Glutamatergic neuron (in vitro differentiated cells): ENCODE results near the gene TBC1D21. TPM values are rescaled to one million over a fixed set of nuclear protein-coding genes. Genes with fewer than 3 reads are reported as not detected.
A peak's percentile ranks its signal among the peaks of the same experiment; 100 is the strongest.

ENCODE experiments used
- DNase-seq: peaks from one replicate; pipeline ENCODE4 v3.0.0; 2022
- H3K27ac Mint-ChIP-seq: one replicate; pipeline ENCODE4 v1.8.0; 2020; ENCODE audit warnings: mild to moderate bottlenecking, mixed read lengths, inconsistent platforms; ENCODE audit not compliant: unreplicated experiment
- H3K27me3 Mint-ChIP-seq: one replicate; pipeline ENCODE4 v1.8.0; 2020; ENCODE audit warnings: mild to moderate bottlenecking, moderate library complexity, mixed read lengths, inconsistent platforms; ENCODE audit not compliant: unreplicated experiment
- H3K36me3 Mint-ChIP-seq: one replicate; pipeline ENCODE4 v1.8.0; 2020; ENCODE audit warnings: mild to moderate bottlenecking, mixed read lengths, inconsistent platforms; ENCODE audit not compliant: unreplicated experiment
- H3K4me1 Mint-ChIP-seq: one replicate; pipeline ENCODE4 v1.8.0; 2020; ENCODE audit warnings: mild to moderate bottlenecking, low read depth, mixed read lengths, inconsistent platforms; ENCODE audit not compliant: unreplicated experiment
- H3K4me3 Mint-ChIP-seq: one replicate; pipeline ENCODE4 v1.8.0; 2020; ENCODE audit warnings: mild to moderate bottlenecking, mixed read lengths, inconsistent platforms; ENCODE audit not compliant: unreplicated experiment
- H3K9me3 Mint-ChIP-seq: one replicate; pipeline ENCODE4 v1.8.0; 2020; ENCODE audit warnings: mild to moderate bottlenecking, moderate library complexity, mixed read lengths, inconsistent platforms; ENCODE audit not compliant: unreplicated experiment
- CTCF ChIP-seq: fragments of 200-600 bp; sonication (generic); IDR thresholded peaks from one replicate; pipeline ENCODE4 v1.5.0; 2021; ENCODE audit not compliant: partially characterized antibody, unreplicated experiment
- total RNA-seq: library from RNA; stranded (reverse); fragmentation: NEBNext Ultra II Directional; extraction: Animal tissue kit (Norgen Biotek cat#: 25700); gene quantifications from one replicate; pipeline ENCODE4 v1.2.1, GENCODE V29; 2021; ENCODE audit not compliant: unreplicated experiment

The TBC1D21 gene
- total RNA-seq, 1 donor from 2014 or later, result not detected

- Mint-ChIP-seq H3K27ac (no peak overlapping the region), H3K4me1 (peaks cover 11% of the 10 kb centered on the region), H3K27me3 (peaks cover 5% of the 10 kb centered on the region), H3K9me3 (peaks cover 8% of the 10 kb centered on the region), H3K36me3 (peaks cover 9% of the 10 kb centered on the region), H3K4me3 (no peak overlapping the region)
- peak; percentile 92 for TF ChIP-seq CTCF
- peak; percentile 63 for DNase-seq
Measured at GRCh38 chr15:73897441-73898261, 24.3 kb downstream of the TBC1D21 start.

GRCh38 chr15:73899197-73900094 lies 26.1 kb downstream of the TBC1D21 start:
- peaks cover 16% of the 10 kb centered on the region for H3K4me1 Mint-ChIP-seq
- peaks cover 5% of the 10 kb centered on the region for H3K9me3 Mint-ChIP-seq
- H3K27me3 Mint-ChIP-seq, result peaks cover 5% of the 10 kb centered on the region
- H3K27ac Mint-ChIP-seq, result no peak overlapping the region
- TF ChIP-seq CTCF, result no peak
- H3K36me3 Mint-ChIP-seq, result no peaks in the 10 kb centered on the region
- DNase-seq, result no peak
- H3K4me3 Mint-ChIP-seq, result no peak overlapping the region

GRCh38 chr15:73900095-73900712 lies 26.8 kb downstream of the TBC1D21 start:
- H3K27ac Mint-ChIP-seq, result no peak overlapping the region
- H3K4me3 Mint-ChIP-seq, result no peak overlapping the region
- TF ChIP-seq CTCF, result no peak
- peaks cover 5% of the 10 kb centered on the region for H3K9me3 Mint-ChIP-seq
- H3K4me1 Mint-ChIP-seq, result peaks cover 14% of the 10 kb centered on the region
- no peaks in the 10 kb centered on the region for H3K36me3 Mint-ChIP-seq
- no peak for DNase-seq
- peaks cover 8% of the 10 kb centered on the region for H3K27me3 Mint-ChIP-seq

GRCh38 chr15:73901126-73901810 lies 27.9 kb downstream of the TBC1D21 start:
- TF ChIP-seq CTCF, result no peak
- no peaks in the 10 kb centered on the region for H3K36me3 Mint-ChIP-seq
- DNase-seq, result no peak
- no peak overlapping the region for H3K4me3 Mint-ChIP-seq
- no peak overlapping the region for H3K27ac Mint-ChIP-seq
- peaks cover 5% of the 10 kb centered on the region for H3K9me3 Mint-ChIP-seq
- H3K4me1 Mint-ChIP-seq, result peaks cover 14% of the 10 kb centered on the region
- peaks cover 8% of the 10 kb centered on the region for H3K27me3 Mint-ChIP-seq
